ENCODE measurements around the gene ACTG1. TPM values are rescaled to one million over a fixed set of nuclear protein-coding genes. Genes with fewer than 3 reads are reported as not detected.
A peak's percentile ranks its signal among the peaks of the same experiment; 100 is the strongest.

Gene ACTG1
- total RNA-seq, 1 donor from 2014 or later, result 468 TPM

- no peak for ATAC-seq
- intact Hi-C loops (cut with DNase I), result no loop called here
- no peak for DNase-seq (ENCODE audit: missing footprints)
Observed at GRCh38 chr17:81478119-81478518, 34.5 kb downstream of the ACTG1 start.

DNA sequence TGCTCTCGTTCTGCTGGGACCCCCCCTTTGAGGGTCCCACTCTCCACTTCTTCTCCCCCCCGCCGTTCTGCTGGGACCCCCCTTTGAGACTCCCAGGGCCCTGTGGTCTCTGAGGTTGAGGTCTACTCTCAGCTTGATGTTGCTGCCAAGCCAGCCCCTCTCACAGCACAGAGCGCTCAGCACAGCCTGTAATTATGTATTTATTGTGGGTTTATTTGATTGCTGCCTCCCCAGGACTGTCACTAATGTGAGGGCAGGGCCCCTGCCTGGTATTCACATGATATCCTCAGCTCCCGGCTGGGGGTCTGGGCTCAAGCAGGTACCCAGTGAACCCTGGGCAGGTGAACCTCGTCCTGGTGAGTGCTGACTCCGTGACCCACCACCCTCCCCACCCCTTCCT lies 35.4 kb downstream of the ACTG1 start:
- intact Hi-C loops (cut with DNase I), result no loop called here
- no peak for ATAC-seq
- no peak for DNase-seq (ENCODE audit: missing footprints)

GRCh38 chr17:81476635-81477034 lies 36.0 kb downstream of the ACTG1 start:
- intact Hi-C loops (cut with DNase I), result no loop called here
- DNase-seq (ENCODE audit: missing footprints) (no peak), ATAC-seq (no peak)

GRCh38 chr17:81476097-81476496 lies 36.5 kb downstream of the ACTG1 start:
- ATAC-seq (no peak), DNase-seq (ENCODE audit: missing footprints) (no peak)
- intact Hi-C loops (cut with DNase I), result no loop called here

DNA sequence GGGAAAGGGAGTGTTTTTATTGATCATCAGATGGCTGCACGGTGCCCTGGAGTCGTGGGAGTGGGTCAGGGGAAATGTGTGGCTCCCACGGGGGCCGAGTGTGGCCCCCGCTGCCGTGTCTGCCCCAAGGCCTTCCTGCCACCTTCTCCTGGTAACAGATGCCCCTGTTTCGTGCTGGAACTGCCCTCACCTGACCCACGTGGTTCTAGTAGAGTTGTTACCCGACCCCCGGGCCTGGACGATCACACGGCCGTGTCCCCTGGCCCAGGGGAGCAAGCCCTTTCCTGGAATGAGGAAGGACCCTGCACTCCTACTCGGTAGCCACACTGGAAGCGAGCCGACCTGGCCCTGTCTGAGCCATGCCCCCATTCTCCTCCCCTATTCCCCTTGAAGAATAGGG lies 37.6 kb downstream of the ACTG1 start:
- DNase-seq (ENCODE audit: missing footprints), result no peak
- ATAC-seq, result no peak
- intact Hi-C loops (cut with DNase I), result no loop called here

DNA sequence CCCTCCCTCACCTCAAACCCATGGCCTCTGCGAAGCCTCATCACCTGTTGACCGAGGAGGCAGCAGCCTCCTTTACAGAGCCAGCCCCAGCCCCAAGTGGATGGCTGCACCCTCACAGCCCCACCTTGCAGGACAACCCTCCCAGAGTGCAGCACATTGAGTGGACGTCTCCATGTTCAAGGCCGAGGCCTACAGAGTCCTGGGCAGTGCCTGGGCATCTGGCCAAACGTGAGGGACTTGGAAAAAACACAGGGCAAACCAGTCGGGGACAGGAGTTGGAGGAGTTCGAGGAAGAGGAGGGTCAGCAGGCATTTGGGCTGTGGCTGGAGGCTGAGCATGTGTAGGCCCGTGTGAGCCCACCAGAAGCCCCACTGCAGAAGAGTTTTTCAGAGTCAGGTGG lies 39.6 kb downstream of the ACTG1 start:
- ATAC-seq (no peak), DNase-seq (ENCODE audit: missing footprints) (no peak)
- intact Hi-C loops (cut with DNase I), result no loop called here

DNA sequence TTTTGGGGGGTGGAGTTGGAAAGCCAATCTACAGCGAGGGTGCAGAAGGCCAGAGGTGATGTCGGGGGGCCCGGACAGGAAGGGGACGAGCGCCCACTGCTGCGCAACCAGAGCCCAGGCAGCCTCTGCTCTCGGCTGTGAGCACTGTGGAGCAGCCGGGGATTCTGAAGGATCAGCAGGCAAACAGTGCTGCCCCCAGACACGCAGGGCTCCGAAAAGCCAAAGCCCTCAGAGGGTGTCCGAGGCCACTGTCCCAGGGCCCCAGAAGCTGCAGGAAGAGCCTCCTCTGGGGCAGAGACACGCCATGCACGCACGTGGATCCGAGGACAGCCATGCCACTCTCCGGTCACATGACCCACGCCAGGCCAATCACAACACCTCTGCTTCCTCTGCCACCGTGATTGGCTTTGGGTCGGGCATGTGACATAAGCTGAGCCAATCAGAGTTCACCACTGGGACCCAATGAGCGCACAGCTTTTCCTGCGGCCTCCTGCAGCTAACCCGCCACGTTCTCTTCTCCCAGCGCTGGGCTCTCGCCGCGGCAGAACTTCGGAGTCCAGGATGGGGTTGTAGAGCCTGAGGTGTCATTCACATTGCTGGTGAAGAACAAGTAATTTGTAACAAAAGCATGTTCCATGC lies 40.7 kb downstream of the ACTG1 start:
- DNase-seq (ENCODE audit: missing footprints) (no peak), ATAC-seq (peak; percentile 26)
- intact Hi-C loops (cut with DNase I), result no loop called here

- intact Hi-C loops (cut with DNase I), result no loop called here
- ATAC-seq, result peak; percentile 28
- DNase-seq (ENCODE audit: missing footprints), result no peak
Observed at GRCh38 chr17:81470944-81471817, 41.4 kb downstream of the ACTG1 start.

GRCh38 chr17:81470270-81470943 lies 42.2 kb downstream of the ACTG1 start:
- DNase-seq (ENCODE audit: missing footprints), result no peak
- ATAC-seq, result peak; percentile 43
- intact Hi-C loops (cut with DNase I), result no loop called here

- DNase-seq (ENCODE audit: missing footprints) (no peak), ATAC-seq (no peak)
- intact Hi-C loops (cut with DNase I), result no loop called here
Observed at GRCh38 chr17:81469266-81469665, 43.3 kb downstream of the ACTG1 start.

- intact Hi-C loops (cut with DNase I), result no loop called here
- DNase-seq (ENCODE audit: missing footprints) (no peak), ATAC-seq (no peak)
Observed at GRCh38 chr17:81468770-81469121, 43.9 kb downstream of the ACTG1 start.

- ATAC-seq (no peak), DNase-seq (ENCODE audit: missing footprints) (no peak)
- intact Hi-C loops (cut with DNase I), result no loop called here
Observed at GRCh38 chr17:81468111-81468769, 44.4 kb downstream of the ACTG1 start.

DNA sequence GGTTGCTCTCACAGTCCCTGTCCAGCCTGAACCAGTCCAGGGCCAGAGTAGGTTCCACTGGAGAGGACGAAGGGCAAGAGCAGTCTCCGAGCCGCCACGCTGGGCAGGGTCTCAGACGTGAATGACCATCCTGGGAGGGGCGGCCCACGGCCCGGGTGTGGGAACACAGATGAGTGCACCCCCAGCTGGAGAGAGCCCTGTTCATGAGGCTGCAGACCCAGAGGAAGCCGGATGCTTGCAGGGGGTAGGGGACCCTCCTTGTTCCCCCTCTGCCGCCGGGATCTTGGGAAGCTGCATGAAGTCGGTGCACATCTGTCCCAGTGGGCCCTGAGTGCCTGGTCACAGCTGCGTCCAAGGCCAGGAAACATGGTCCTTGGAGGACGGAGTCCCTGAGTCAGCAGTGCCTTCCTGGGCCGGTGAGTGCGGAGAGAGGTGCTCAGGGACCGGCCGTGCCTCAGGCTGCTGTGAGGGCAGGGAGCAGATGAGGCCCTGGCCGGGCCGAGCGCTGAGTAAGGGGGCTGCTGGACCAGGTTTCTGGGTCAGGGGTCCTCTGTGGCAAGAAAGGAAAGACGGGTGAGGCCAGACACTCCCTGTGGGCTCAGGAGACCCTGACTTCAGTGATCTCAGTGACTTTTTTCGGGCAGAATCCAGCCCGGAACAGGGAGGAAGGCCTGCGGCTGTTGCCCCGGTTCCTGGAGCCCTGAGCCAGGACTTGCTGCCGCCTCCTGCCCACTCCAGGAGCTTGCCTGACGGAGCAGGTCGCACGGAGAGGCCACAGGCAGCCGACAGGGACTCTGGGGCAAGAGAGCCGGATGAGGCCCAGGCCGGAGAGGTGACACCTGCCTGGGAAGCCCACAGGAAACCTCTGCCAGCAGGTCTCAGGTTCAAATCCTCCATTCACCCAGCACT lies 45.8 kb downstream of the ACTG1 start:
- ATAC-seq (no peak), DNase-seq (ENCODE audit: missing footprints) (no peak)
- intact Hi-C loops (cut with DNase I), result no loop called here

- ATAC-seq (no peak), DNase-seq (ENCODE audit: missing footprints) (no peak)
- intact Hi-C loops (cut with DNase I), result no loop called here
Observed at GRCh38 chr17:81465910-81466309, 46.7 kb downstream of the ACTG1 start.

DNA sequence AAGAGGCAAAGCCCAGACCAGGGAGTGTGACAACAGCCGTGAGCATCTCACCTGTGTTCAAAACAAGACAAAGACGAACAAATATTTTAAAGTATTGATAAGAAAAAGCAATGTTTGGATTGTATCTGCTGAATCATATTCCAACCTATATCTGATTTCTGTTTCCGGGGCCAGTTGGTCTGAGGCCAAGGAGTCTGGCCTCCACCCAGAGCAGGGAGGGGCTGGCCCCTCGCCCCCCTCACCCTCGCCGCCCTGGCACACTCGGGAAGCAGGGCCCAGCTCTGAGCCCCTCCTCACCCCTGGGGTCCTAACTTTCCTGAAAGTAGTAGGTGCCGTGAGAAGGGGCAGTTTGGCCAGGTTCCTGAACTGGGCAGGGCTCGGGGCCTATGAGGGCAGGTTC lies 48.0 kb downstream of the ACTG1 start:
- intact Hi-C loops (cut with DNase I), result no loop called here
- ATAC-seq, result no peak
- no peak for DNase-seq (ENCODE audit: missing footprints)

DNA sequence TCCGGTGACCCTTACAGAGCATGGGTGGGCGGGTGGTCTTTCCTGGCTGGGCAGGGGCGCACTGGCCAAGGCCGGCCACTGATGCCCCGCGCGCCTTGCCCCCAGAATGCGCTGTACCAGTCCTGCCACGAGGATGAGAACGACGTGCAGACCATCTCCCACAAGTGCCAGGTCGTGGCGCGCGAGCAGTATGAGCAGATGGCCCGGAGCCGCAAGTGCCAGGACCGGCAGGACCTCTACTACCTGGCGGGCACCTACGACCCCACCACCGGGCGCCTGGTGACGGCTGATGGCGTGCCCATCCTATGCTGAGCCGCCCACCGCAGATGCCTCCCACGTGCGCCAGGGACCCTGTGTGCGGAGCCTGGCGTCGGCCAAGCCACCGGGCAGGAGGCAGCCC lies 49.1 kb downstream of the ACTG1 start:
- ATAC-seq (no peak), DNase-seq (ENCODE audit: missing footprints) (no peak)
- intact Hi-C loops (cut with DNase I), result no loop called here

GRCh38 chr17:81462506-81463125 lies 50.0 kb downstream of the ACTG1 start:
- intact Hi-C loops (cut with DNase I), result no loop called here
- DNase-seq (ENCODE audit: missing footprints) (no peak), ATAC-seq (no peak)
